ENCODE results near the gene ARHGEF28. TPM values are rescaled to one million over a fixed set of nuclear protein-coding genes. Genes with fewer than 3 reads are reported as not detected.

Gene ARHGEF28
- total and polyA plus RNA-seq, 7 experiments from 2014 or later, result 0.03 to 0.47 TPM; not detected in 5

DNA sequence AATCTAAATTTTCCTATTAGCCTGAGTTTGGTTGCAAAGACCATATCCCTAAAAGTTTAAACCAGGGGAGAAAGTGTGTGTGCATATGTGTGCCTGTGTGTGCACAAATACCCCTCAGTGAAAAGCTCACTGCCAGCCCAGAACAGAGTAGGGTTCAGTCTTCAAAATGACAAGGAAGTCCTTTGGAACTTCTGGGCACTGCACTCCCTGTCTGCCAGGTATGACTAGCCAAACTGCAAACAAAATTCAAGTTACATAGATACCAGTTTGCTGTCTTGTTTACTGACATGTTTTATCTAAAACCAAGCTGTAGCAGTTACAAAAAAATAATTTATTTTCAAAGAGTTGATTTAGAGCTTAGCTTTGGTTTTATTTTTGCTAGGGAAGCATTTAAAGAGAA, 100.1 kb downstream of the ARHGEF28 start:
- no peaks in the 10 kb centered on the region for H3K27me3 ChIP-seq (ENCODE audit: control insufficient read depth in 2 of 2, insufficient read depth in 2 of 2, low read length in 2 of 2)
- H3K4me3 ChIP-seq (ENCODE audit: low read length), result no peak overlapping the region
- ChIA-PET POLR2A (no interaction called here), CTCF (no interaction called here)
- Mint-ChIP-seq H3K9me3 (peaks cover 0 to 2% (median 0%) of the 10 kb centered on the region in 11 donors), H3K27ac (no peak overlapping the region), H3K27me3 (peaks cover 0 to 22% (median 9%) of the 10 kb centered on the region in 5 donors), H3K4me3 (no peak overlapping the region), H3K4me1 (no peaks in the 10 kb centered on the region), H3K36me3 (no peaks in the 10 kb centered on the region)
- ATAC-seq, result no peak
- no peaks in the 10 kb centered on the region for H3K9me3 ChIP-seq (ENCODE audit: control insufficient read depth in 2 of 3, low read length in 3 of 3)
- no peak for DNase-seq
- intact Hi-C loops (cut with micrococcal nuclease), result no loop called here
- no peaks in the 10 kb centered on the region for H3K4me1 ChIP-seq (ENCODE audit: control insufficient read depth in 2 of 2, insufficient read depth in 2 of 2, low read length in 2 of 2)
- no peak overlapping the region for H3K27ac ChIP-seq (ENCODE audit: low read depth, low read length)
- H3K36me3 ChIP-seq (ENCODE audit: control insufficient read depth in 2 of 3, insufficient read depth in 3 of 3, low read length in 3 of 3), result no peaks in the 10 kb centered on the region

DNA sequence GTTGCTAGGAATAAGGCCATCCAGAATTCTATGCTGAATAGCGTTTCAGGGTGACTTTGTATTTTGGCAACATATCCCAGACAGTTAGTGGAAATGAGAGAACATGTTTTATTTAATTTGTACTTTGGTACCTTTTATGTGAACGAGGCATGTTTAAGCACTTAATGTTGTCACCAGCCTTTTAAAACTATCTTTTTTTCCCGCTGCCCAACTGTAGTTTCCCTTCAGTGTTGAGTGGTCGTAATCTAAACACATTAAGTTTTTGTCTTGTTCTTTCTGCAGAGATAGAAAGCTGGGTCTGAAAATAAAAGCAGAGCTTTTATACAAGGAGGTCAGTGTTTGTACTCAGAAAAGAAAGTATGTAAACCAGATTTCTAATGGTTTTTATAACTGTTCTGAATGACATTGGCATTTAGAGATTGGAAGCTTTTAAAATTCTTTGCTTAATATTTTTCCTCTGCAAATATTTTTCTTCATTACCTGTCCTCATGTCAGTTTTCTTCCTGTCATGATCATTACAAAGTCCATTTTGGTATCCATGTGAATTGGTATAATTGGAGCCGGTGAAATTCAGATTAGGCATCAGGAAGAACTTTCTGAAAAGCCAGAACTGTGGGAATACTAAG, 100.7 kb downstream of the ARHGEF28 start:
- Histone ChIP-seq H3K27me3 (ENCODE audit: control insufficient read depth in 2 of 2, insufficient read depth in 2 of 2, low read length in 2 of 2) (no peaks in the 10 kb centered on the region), H3K36me3 (ENCODE audit: control insufficient read depth in 2 of 3, insufficient read depth in 3 of 3, low read length in 3 of 3) (no peaks in the 10 kb centered on the region), H3K9me3 (ENCODE audit: control insufficient read depth in 2 of 3, low read length in 3 of 3) (no peaks in the 10 kb centered on the region), H3K4me3 (ENCODE audit: low read length) (no peak overlapping the region), H3K27ac (ENCODE audit: low read depth, low read length) (no peak overlapping the region), H3K4me1 (ENCODE audit: control insufficient read depth in 2 of 2, insufficient read depth in 2 of 2, low read length in 2 of 2) (no peaks in the 10 kb centered on the region)
- ChIA-PET POLR2A (no interaction called here), CTCF (no interaction called here)
- Mint-ChIP-seq H3K4me3 (no peak overlapping the region), H3K27ac (no peak overlapping the region), H3K9me3 (peaks cover 0 to 2% (median 0%) of the 10 kb centered on the region in 11 donors), H3K36me3 (no peaks in the 10 kb centered on the region), H3K4me1 (no peaks in the 10 kb centered on the region), H3K27me3 (peaks cover 0 to 24% (median 10%) of the 10 kb centered on the region in 5 donors)
- no peak for DNase-seq
- no peak for ATAC-seq
- intact Hi-C loops (cut with micrococcal nuclease), result no loop called here

DNA sequence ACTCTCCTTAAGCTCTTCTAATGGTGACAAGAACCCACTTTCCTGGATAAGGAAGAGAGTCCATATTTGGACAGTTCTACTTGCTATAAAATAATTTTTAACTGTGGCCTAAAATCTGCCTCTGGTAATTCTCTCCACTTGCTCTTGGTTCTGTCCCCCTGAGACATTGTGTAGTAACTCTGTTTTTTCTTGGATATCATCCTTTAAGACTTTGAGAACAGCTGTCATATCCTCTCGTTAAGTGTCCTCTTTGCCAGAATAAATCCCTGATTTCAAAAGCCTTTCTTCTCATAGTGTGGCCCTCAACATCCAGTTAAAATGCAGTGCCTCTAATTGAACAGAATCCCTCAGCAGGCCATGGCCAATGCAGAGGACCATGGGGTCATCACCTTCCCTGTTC, 101.5 kb downstream of the ARHGEF28 start:
- ATAC-seq (no peak), DNase-seq (no peak)
- H3K27me3 ChIP-seq (ENCODE audit: control insufficient read depth in 2 of 2, insufficient read depth in 2 of 2, low read length in 2 of 2), result no peaks in the 10 kb centered on the region
- no peak overlapping the region for H3K4me3 ChIP-seq (ENCODE audit: low read length)
- no peaks in the 10 kb centered on the region for H3K4me1 Mint-ChIP-seq
- POLR2A ChIA-PET, result no interaction called here
- H3K27ac ChIP-seq (ENCODE audit: low read depth, low read length), result no peak overlapping the region
- no peaks in the 10 kb centered on the region for H3K9me3 ChIP-seq (ENCODE audit: control insufficient read depth in 2 of 3, low read length in 3 of 3)
- H3K4me3 Mint-ChIP-seq, result no peak overlapping the region
- peaks cover 0 to 2% (median 0%) of the 10 kb centered on the region in 11 donors for H3K9me3 Mint-ChIP-seq
- H3K27ac Mint-ChIP-seq, result no peak overlapping the region
- intact Hi-C loops (cut with micrococcal nuclease), result no loop called here
- H3K36me3 ChIP-seq (ENCODE audit: control insufficient read depth in 2 of 3, insufficient read depth in 3 of 3, low read length in 3 of 3), result no peaks in the 10 kb centered on the region
- H3K27me3 Mint-ChIP-seq, result peaks cover 4 to 28% (median 13%) of the 10 kb centered on the region in 5 donors
- no peaks in the 10 kb centered on the region for H3K36me3 Mint-ChIP-seq
- CTCF ChIA-PET, result no interaction called here
- H3K4me1 ChIP-seq (ENCODE audit: control insufficient read depth in 2 of 2, insufficient read depth in 2 of 2, low read length in 2 of 2), result no peaks in the 10 kb centered on the region

DNA sequence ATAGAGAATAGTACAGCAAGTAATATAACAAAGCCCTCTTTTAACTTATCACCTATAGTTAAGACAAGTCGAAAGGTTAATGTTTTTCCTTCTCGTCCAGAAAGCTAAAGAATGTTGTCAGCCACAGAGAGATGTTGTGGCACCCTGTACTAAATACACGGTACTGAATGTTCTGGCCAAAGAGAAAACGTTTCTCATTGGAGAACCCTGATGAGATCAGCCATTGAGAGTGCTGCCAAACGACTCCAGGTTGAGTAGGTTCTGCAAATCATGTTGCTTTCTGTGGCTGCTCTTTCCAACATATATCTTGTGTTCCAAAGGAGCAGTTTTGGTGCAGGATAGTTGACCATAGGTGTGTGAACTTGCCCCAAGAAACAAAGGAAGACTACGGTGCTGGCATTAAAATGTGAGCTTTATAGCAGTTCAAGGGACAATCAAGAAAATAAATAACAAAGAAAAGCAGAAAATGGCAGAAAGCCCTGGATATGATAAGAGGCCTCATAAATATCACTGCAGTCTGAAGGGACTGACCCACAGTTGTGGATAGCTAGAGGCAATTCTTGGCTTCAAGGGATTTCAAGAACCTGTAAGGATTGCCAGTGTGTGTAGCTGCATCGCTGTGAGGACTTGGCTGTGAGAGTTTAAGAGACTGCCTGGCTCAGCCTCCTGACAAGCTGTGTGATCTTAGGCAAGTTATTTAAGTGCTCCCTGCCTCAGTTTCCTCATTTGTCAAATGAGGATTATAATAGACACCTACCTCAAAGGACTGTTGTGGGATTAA, 102.7 kb downstream of the ARHGEF28 start:
- H3K27ac ChIP-seq (ENCODE audit: low read depth, low read length), result no peak overlapping the region
- no peaks in the 10 kb centered on the region for H3K36me3 ChIP-seq (ENCODE audit: control insufficient read depth in 2 of 3, insufficient read depth in 3 of 3, low read length in 3 of 3)
- Mint-ChIP-seq H3K27ac (no peak overlapping the region), H3K36me3 (no peaks in the 10 kb centered on the region), H3K9me3 (peaks cover 0 to 1% (median 0%) of the 10 kb centered on the region in 11 donors), H3K4me3 (no peak overlapping the region), H3K4me1 (no peaks in the 10 kb centered on the region), H3K27me3 (peaks cover 8 to 30% (median 17%) of the 10 kb centered on the region in 5 donors)
- H3K4me1 ChIP-seq (ENCODE audit: control insufficient read depth in 2 of 2, insufficient read depth in 2 of 2, low read length in 2 of 2), result no peaks in the 10 kb centered on the region
- intact Hi-C loops (cut with micrococcal nuclease), result no loop called here
- POLR2A ChIA-PET, result no interaction called here
- DNase-seq, result no peak
- no peaks in the 10 kb centered on the region for H3K9me3 ChIP-seq (ENCODE audit: control insufficient read depth in 2 of 3, low read length in 3 of 3)
- ATAC-seq, result no peak
- CTCF ChIA-PET, result no interaction called here
- no peaks in the 10 kb centered on the region for H3K27me3 ChIP-seq (ENCODE audit: control insufficient read depth in 2 of 2, insufficient read depth in 2 of 2, low read length in 2 of 2)
- no peak overlapping the region for H3K4me3 ChIP-seq (ENCODE audit: low read length)

DNA sequence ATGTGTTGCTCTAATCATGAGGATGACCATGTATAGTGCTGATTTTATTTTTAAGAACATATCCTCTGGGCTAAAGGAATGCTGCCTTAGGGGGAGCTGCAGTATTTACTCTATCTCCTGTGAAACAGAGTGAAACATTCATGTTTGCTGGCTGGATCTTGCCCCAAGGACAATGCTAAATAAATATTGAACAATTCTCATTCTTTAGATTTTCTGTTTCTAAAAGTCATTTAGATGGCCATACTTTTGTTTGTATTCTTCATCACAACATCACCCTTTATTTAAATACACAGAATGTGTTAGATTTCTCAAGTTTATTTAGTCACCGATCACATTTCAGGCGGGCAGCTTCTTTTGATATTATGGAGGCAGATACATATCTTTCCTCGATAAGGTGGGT, 103.3 kb downstream of the ARHGEF28 start:
- intact Hi-C loops (cut with micrococcal nuclease), result no loop called here
- ChIA-PET CTCF (no interaction called here), POLR2A (no interaction called here)
- ATAC-seq (no peak), DNase-seq (no peak)
- peaks cover 15 to 31% (median 19%) of the 10 kb centered on the region in 5 donors for H3K27me3 Mint-ChIP-seq
- H3K27ac Mint-ChIP-seq, result no peak overlapping the region
- Histone ChIP-seq H3K27me3 (ENCODE audit: control insufficient read depth in 2 of 2, insufficient read depth in 2 of 2, low read length in 2 of 2) (no peaks in the 10 kb centered on the region), H3K9me3 (ENCODE audit: control insufficient read depth in 2 of 3, low read length in 3 of 3) (no peaks in the 10 kb centered on the region), H3K4me3 (ENCODE audit: low read length) (no peak overlapping the region), H3K36me3 (ENCODE audit: control insufficient read depth in 2 of 3, insufficient read depth in 3 of 3, low read length in 3 of 3) (no peaks in the 10 kb centered on the region), H3K4me1 (ENCODE audit: control insufficient read depth in 2 of 2, insufficient read depth in 2 of 2, low read length in 2 of 2) (no peaks in the 10 kb centered on the region), H3K27ac (ENCODE audit: low read depth, low read length) (no peak overlapping the region)
- no peaks in the 10 kb centered on the region for H3K4me1 Mint-ChIP-seq
- H3K4me3 Mint-ChIP-seq, result no peak overlapping the region
- no peaks in the 10 kb centered on the region for H3K36me3 Mint-ChIP-seq
- H3K9me3 Mint-ChIP-seq, result peaks cover 0 to 1% (median 0%) of the 10 kb centered on the region in 11 donors

DNA sequence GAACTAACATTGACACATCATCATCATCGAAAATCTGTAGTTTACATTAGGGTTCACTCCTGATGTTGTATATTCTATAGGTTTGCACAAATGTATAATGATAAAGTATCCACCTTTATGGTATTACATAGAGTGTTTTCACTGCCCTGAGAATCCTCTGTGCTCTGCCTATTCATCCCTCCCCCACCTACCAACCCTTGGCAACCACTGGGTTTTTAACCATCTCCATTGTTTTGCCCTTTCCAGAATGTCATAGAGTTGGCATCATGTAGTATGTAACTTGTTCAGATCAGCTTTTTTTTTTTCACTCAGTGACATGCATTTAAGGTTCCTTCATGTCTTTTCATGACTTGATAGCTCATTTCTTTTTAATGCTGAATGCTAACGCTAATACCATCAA, 106.0 kb downstream of the ARHGEF28 start:
- CTCF ChIA-PET, result no interaction called here
- no peaks in the 10 kb centered on the region for H3K4me1 Mint-ChIP-seq
- Histone ChIP-seq H3K4me1 (ENCODE audit: control insufficient read depth in 2 of 2, insufficient read depth in 2 of 2, low read length in 2 of 2) (no peaks in the 10 kb centered on the region), H3K4me3 (ENCODE audit: low read length) (no peak overlapping the region), H3K27ac (ENCODE audit: low read depth, low read length) (no peak overlapping the region), H3K9me3 (ENCODE audit: control insufficient read depth in 2 of 3, low read length in 3 of 3) (no peaks in the 10 kb centered on the region), H3K36me3 (ENCODE audit: control insufficient read depth in 2 of 3, insufficient read depth in 3 of 3, low read length in 3 of 3) (no peaks in the 10 kb centered on the region), H3K27me3 (ENCODE audit: control insufficient read depth in 2 of 2, insufficient read depth in 2 of 2, low read length in 2 of 2) (no peaks in the 10 kb centered on the region)
- H3K27me3 Mint-ChIP-seq, result peaks cover 16 to 27% (median 20%) of the 10 kb centered on the region in 5 donors
- H3K4me3 Mint-ChIP-seq, result no peak overlapping the region
- H3K27ac Mint-ChIP-seq, result no peak overlapping the region
- POLR2A ChIA-PET, result interaction anchor here (0.6 kb wide), 1 partner anchor 76 kb away, joined by 4 read pairs; no protein-coding TSS in a partner anchor
- DNase-seq, result no peak
- peaks cover 0 to 3% (median 0%) of the 10 kb centered on the region in 11 donors for H3K9me3 Mint-ChIP-seq
- intact Hi-C loops (cut with micrococcal nuclease), result no loop called here
- ATAC-seq, result no peak
- no peaks in the 10 kb centered on the region for H3K36me3 Mint-ChIP-seq

DNA sequence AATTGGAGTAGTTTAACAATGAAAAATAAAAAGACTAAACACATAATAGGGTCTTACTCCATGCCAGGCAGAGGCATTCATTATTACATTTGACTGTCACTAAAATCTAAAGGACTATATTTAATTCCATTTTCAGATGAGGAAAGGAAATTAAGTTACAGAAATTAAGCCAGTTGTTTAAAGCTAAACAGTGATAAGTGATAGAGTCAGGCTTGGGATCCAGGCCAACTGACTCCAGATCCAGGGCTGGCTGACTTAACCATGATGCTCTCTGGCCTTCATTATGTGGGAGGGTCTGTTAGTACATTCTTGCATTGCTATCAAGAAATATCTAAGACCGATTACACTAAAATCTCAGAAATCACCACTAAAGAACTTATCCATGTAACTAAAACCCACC, 107.2 kb downstream of the ARHGEF28 start:
- intact Hi-C loops (cut with micrococcal nuclease), result no loop called here
- Mint-ChIP-seq H3K9me3 (peaks cover 0 to 3% (median 0%) of the 10 kb centered on the region in 11 donors), H3K4me1 (no peaks in the 10 kb centered on the region), H3K4me3 (no peak overlapping the region), H3K36me3 (no peaks in the 10 kb centered on the region), H3K27me3 (peaks cover 16 to 36% (median 25%) of the 10 kb centered on the region in 5 donors), H3K27ac (no peak overlapping the region)
- ChIA-PET CTCF (no interaction called here), POLR2A (interaction anchor here (0.6 kb wide), 1 partner anchor 18 kb away, joined by 3 read pairs; no protein-coding TSS in a partner anchor)
- Histone ChIP-seq H3K9me3 (ENCODE audit: control insufficient read depth in 2 of 3, low read length in 3 of 3) (no peaks in the 10 kb centered on the region), H3K27ac (ENCODE audit: low read depth, low read length) (no peak overlapping the region), H3K4me3 (ENCODE audit: low read length) (no peak overlapping the region), H3K4me1 (ENCODE audit: control insufficient read depth in 2 of 2, insufficient read depth in 2 of 2, low read length in 2 of 2) (no peaks in the 10 kb centered on the region), H3K36me3 (ENCODE audit: control insufficient read depth in 2 of 3, insufficient read depth in 3 of 3, low read length in 3 of 3) (no peaks in the 10 kb centered on the region), H3K27me3 (ENCODE audit: control insufficient read depth in 2 of 2, insufficient read depth in 2 of 2, low read length in 2 of 2) (no peaks in the 10 kb centered on the region)
- no peak for ATAC-seq
- DNase-seq, result no peak

Data from naive thymus-derived CD4-positive, alpha-beta T cell (primary cell).